Prostate gland (tissue), 2 donors: ENCODE results near the gene WASF3. TPM values are rescaled to one million over a fixed set of nuclear protein-coding genes. Genes with fewer than 3 reads are reported as not detected.

Experiments used
- DNase-seq: peaks from one replicate; pipeline ENCODE4 v3.0.0-alpha.2; 2019; ENCODE audit warnings: low spot score
- H3K27ac ChIP-seq, 2 donors: fragments of 200-600 bp; sonication (generic); 2 replicates each; pipeline ENCODE4 v1.5.1; 2017 to 2019
- H3K27me3 ChIP-seq: fragments of 200-600 bp; sonication (generic); replicated peaks from 2 replicates; pipeline ENCODE4 v1.5.1; 2019; ENCODE audit not compliant: insufficient read depth
- H3K36me3 ChIP-seq, 2 donors: fragments of 200-600 bp; sonication (generic); 1 replicate in 1 of 2; 2 replicates in 1 of 2; pipeline versions ENCODE4 v1.5.1 to v1.8.1; 2017 to 2019
- H3K4me1 ChIP-seq: fragments of 200-600 bp; sonication (generic); replicated peaks from 2 replicates; pipeline ENCODE4 v1.5.1; 2019
- H3K4me3 ChIP-seq, 2 donors: fragments of 200-600 bp; sonication (generic); 2 replicates each; pipeline ENCODE4 v1.5.1; 2017 to 2019
- H3K9me3 ChIP-seq: fragments of 200-600 bp; sonication (generic); 2 replicates; pipeline ENCODE4 v1.5.1; 2017
- POLR2A ChIP-seq: fragments of 450-650 bp; IDR thresholded peaks from one replicate; pipeline ENCODE4 v1.6.1; 2016; ENCODE audit warnings: antibody characterized with exemption, mild to moderate bottlenecking
- POLR2AphosphoS5 ChIP-seq: sonication (generic); formaldehyde crosslinking; IDR thresholded peaks from one replicate; pipeline ENCODE4 v1.6.1; 2017; ENCODE audit warnings: antibody characterized with exemption
- WGBS: methylation state at CpG from one replicate; pipeline ENCODE4 v1.1.5; 2018; 5-methylcytosine and 5-hydroxymethylcytosine counted together
- intact Hi-C: fragments of 100-400 bp; cut with DNase I; formaldehyde crosslinking; loops from one replicate; pipeline ENCODE4 v1.14.2; 2022
- total RNA-seq, 2 donors: library from RNA; depleted of rRNA; stranded (reverse); fragments of >200 nt; gene quantifications; one replicate each; pipeline ENCODE4 v1.1.0, GENCODE V29; 2016
- TF ChIP-seq, protein P1 (sequence below), 4 experiments: fragments of 200-600 bp in 2 of 4; fragments of 450-650 bp in 2 of 4; sonication (generic) in 2 of 4; IDR thresholded peaks; 1 replicate in 3 of 4; 2 replicates in 1 of 4; pipeline ENCODE4 v1.5.1; 2016 to 2019; ENCODE audit warnings: antibody characterized with exemption in 4 of 4, mild to moderate bottlenecking in 2 of 4, moderate library complexity in 2 of 4

WASF3 gene
- total RNA-seq, 2 donors from 2014 or later: 10.3 to 23.0 TPM

DNA sequence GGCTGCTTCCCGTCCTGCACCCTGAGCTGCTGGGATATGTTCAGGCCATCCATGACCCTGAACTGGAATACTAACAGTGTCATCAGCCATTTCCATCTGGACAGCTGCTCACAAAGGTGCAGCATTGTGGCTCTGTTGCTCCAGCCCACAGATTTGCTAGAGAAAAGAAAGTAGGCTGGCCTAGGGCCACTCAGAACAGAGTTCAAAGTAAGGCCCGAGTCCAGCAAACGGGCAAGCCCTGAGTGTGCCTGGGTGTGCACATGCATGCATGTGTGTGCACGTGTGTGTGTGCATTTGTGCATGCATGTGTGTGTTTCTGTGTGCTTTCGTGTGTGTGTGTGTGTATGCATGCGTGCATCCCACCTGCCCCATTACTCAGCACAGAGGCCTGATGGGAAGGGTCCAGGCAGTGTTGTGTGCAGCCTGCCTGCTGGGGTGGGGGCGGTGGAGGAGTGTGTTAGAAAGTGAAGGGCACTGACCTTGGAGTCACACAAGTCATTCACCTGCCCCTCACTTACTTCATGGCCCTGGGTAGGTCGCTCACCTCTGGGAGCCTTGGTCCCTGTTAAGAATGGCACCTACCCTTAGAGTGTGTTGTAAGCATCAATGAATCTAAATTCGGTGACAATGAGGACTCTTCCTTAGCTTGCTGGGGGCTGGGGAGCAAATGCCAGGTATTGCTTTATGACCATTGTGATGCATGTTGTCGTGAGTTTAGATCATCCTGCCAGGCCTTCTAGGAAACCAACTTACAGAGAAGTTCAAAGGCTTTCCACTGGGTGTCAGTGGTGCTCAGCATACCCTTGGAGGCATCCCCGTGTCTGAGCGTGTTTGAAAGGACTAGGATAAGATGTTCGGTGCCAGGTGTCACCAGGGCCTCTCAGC lies 149.9 kb downstream of the WASF3 start:
- H3K27me3 ChIP-seq: peaks cover 4% of the 10 kb centered on the region
- H3K9me3 ChIP-seq: no peaks in the 10 kb centered on the region
- no peaks in the 10 kb centered on the region for H3K36me3 ChIP-seq
- H3K27ac ChIP-seq: no peak overlapping the region
- intact Hi-C loops: loop anchor here (5.0 kb wide), 1 partner anchor 225 kb away; no protein-coding TSS in a partner anchor
- no peaks in the 10 kb centered on the region for H3K4me1 ChIP-seq
- H3K4me3 ChIP-seq: no peak overlapping the region
- TF ChIP-seq, protein P1, sequence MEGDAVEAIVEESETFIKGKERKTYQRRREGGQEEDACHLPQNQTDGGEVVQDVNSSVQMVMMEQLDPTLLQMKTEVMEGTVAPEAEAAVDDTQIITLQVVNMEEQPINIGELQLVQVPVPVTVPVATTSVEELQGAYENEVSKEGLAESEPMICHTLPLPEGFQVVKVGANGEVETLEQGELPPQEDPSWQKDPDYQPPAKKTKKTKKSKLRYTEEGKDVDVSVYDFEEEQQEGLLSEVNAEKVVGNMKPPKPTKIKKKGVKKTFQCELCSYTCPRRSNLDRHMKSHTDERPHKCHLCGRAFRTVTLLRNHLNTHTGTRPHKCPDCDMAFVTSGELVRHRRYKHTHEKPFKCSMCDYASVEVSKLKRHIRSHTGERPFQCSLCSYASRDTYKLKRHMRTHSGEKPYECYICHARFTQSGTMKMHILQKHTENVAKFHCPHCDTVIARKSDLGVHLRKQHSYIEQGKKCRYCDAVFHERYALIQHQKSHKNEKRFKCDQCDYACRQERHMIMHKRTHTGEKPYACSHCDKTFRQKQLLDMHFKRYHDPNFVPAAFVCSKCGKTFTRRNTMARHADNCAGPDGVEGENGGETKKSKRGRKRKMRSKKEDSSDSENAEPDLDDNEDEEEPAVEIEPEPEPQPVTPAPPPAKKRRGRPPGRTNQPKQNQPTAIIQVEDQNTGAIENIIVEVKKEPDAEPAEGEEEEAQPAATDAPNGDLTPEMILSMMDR (IDR thresholded peaks at IDR 0.05): peak in 3 of 4 experiments; percentile 33 to 58 (median 57)
- no peak for TF ChIP-seq POLR2A
- no peak for DNase-seq
- 48% methylated on average over 13 of the region's 13 CpGs for WGBS

DNA sequence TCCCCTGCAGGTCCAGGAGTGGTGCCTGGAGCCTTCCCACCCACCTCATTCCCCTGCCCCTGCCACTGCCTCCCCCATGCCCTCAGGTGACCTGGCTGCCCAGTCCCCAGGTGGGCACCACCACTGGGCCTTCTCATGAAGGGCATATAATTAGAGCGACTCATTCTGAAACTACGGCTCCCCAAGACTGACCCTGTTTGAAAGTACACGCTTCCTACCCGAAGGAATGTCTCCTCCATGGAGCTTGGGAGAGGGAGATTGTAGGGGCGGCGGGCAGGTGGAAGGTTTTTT lies 150.5 kb downstream of the WASF3 start:
- Histone ChIP-seq H3K27me3 (peaks cover 4% of the 10 kb centered on the region), H3K4me1 (no peaks in the 10 kb centered on the region), H3K27ac (no peak overlapping the region), H3K9me3 (no peaks in the 10 kb centered on the region), H3K36me3 (no peaks in the 10 kb centered on the region), H3K4me3 (no peak overlapping the region)
- 80% methylated on average over 6 of the region's 6 CpGs for WGBS
- TF ChIP-seq, protein P1 (IDR thresholded peaks at IDR 0.05): no peak
- no peak for TF ChIP-seq POLR2A
- TF ChIP-seq POLR2AphosphoS5: no peak
- intact Hi-C loops: loop anchor here (5.0 kb wide), 1 partner anchor 224 kb away; no protein-coding TSS in a partner anchor
- DNase-seq: no peak

DNA sequence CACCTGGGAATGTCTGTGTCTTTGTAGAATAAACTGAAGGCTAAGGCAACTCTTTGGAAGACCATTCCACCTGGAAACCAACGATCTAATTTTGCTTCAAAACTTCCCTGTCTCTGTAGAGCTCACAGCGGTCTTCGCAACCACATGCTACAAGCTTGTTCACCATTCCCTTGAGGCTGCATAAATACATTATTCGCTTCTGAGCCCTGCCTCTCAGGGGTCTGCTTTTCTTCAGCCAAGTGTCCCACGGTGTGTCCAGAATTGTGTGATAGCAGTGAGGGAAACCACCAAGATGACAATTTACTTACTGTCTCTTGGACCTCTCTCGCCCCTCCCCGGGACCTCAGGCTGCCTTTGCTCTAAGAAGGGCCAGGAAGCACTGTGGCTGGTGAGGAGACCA lies 152.0 kb downstream of the WASF3 start:
- no peaks in the 10 kb centered on the region for H3K36me3 ChIP-seq
- TF ChIP-seq POLR2AphosphoS5: no peak
- no peak for TF ChIP-seq POLR2A
- TF ChIP-seq, protein P1 (IDR thresholded peaks at IDR 0.05): no peak
- H3K9me3 ChIP-seq: no peaks in the 10 kb centered on the region
- H3K27me3 ChIP-seq: peaks cover 4% of the 10 kb centered on the region
- 91% methylated on average over 7 of the region's 7 CpGs for WGBS
- intact Hi-C loops: loop anchor here (5.0 kb wide), 1 partner anchor 223 kb away; no protein-coding TSS in a partner anchor
- no peak overlapping the region for H3K4me3 ChIP-seq
- H3K27ac ChIP-seq: no peak overlapping the region
- no peak for DNase-seq
- H3K4me1 ChIP-seq: no peaks in the 10 kb centered on the region

DNA sequence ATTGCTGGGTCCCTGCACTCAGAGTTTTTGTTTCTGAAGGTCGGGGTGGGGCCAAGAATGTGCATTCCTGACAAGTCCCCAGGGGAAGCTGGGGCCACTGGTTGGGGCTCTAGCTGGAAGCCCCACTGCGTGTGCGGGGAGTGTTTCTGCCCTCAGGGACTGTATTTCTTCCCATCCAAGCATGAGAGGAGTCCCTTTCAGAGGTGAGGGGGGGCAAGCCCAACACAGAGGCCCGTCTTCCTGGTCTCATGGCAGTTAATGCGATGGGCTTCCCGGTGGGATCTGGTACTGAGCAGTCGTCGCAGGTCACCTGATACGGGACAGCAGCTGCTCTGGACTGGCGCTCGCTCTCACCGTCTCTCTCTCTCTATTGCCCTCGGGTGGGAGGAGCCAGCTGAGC lies 152.7 kb downstream of the WASF3 start:
- WGBS: 61% methylated on average over 13 of the region's 13 CpGs
- no peaks in the 10 kb centered on the region for H3K36me3 ChIP-seq
- TF ChIP-seq POLR2A (no peak), POLR2AphosphoS5 (no peak)
- TF ChIP-seq, protein P1 (IDR thresholded peaks at IDR 0.05): no peak
- DNase-seq: no peak
- intact Hi-C loops: no loop called here
- no peaks in the 10 kb centered on the region for H3K4me1 ChIP-seq
- no peaks in the 10 kb centered on the region for H3K9me3 ChIP-seq
- H3K27ac ChIP-seq: no peak overlapping the region
- H3K4me3 ChIP-seq: no peak overlapping the region
- H3K27me3 ChIP-seq: peaks cover 4% of the 10 kb centered on the region

DNA sequence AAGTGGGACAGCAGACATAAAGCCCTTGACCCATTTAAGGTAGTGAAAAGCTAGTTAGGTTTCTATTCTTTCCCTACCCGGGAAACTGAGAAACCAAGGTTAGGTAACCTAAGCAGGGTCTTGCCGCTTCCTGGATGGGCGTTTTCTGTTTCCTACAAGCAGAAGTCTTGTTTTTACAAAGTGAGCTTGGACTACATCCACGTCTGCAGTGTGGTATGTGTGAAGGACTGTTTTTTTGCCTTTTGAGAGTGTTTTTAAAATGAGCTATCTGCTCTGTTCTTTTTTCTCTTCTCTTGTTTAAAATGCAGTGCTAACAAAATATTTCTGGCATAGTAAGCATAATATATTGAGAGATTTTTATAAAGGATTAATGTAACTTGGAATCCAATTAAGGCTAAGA lies 153.7 kb downstream of the WASF3 start:
- no peak for TF ChIP-seq POLR2AphosphoS5

More for the DNA sequence above, 153.7 kb downstream of the WASF3 start:
- WGBS: 35% methylated on average over 4 of the region's 4 CpGs
- Histone ChIP-seq H3K27me3 (no peaks in the 10 kb centered on the region), H3K4me3 (no peak overlapping the region), H3K9me3 (no peaks in the 10 kb centered on the region), H3K27ac (no peak overlapping the region), H3K4me1 (no peaks in the 10 kb centered on the region), H3K36me3 (no peaks in the 10 kb centered on the region)
- no peak for DNase-seq
- intact Hi-C loops: no loop called here
